Stimulated activated CD8-positive, alpha-beta memory T cell treated with anti-CD3 and anti-CD28 coated beads, Interleukin-12 subunit alpha, Interleukin-12 subunit beta, amount 100 ng/mL, for 24 hours (primary cell): ENCODE results near the gene ARL11.
"Not testable (repeated sequence)": the region's sequence is repeated elsewhere in the genome, so short reads cannot be mapped to it uniquely, and the experiment has no call there.

ENCODE experiments used
- DNase-seq: peaks from one replicate; pipeline ENCODE4 v3.0.0-alpha.2; 2020; ENCODE audit errors: extremely low read depth

The ARL11 gene

DNA sequence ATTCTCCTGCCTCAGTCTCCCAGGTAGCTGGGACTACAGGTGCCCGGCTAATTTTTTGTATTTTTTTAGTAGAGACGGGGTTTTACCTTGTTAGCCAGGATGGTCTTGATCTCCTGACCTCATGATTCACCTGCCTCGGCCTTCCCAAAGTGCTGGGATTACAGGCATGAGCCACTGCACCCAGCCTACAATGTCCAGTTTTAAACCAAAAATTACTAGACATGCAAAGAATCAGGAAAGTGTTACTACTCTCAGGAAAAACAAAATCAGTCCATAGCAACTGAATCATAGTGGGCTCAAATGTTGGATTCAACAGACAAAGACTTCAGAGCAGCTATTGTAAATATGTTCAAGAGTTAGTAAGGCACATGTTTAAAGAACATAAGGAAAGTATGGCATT lies 16.3 kb upstream of the ARL11 start:
- not testable (repeated sequence) for DNase-seq

GRCh38 chr13:49615836-49616675 lies 12.3 kb upstream of the ARL11 start:
- DNase-seq, result no peak

GRCh38 chr13:49616676-49617065 lies 11.6 kb upstream of the ARL11 start:
- no peak for DNase-seq

DNA sequence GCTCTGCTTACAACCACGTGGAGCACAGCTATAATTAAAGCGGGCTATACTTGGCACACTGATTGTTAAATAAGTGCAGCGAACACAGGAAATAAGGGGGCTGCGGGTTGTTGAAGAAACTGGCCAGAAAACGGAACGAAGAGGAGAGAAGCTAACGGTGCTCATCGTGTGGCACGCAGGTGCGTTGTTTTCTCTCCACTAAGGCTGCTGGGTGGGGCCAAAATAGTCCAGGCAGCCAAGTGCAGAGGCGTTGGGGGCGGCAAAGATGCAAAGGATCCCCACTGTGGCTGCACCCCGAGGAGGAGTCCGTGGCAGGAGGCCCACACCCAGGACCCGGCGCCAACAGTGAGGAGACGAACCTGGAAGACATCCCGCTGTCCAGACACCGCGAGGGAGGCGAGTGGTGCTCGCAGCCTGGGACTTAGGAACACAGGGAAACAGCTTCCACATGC lies 8.1 kb upstream of the ARL11 start:
- no peak for DNase-seq

DNA sequence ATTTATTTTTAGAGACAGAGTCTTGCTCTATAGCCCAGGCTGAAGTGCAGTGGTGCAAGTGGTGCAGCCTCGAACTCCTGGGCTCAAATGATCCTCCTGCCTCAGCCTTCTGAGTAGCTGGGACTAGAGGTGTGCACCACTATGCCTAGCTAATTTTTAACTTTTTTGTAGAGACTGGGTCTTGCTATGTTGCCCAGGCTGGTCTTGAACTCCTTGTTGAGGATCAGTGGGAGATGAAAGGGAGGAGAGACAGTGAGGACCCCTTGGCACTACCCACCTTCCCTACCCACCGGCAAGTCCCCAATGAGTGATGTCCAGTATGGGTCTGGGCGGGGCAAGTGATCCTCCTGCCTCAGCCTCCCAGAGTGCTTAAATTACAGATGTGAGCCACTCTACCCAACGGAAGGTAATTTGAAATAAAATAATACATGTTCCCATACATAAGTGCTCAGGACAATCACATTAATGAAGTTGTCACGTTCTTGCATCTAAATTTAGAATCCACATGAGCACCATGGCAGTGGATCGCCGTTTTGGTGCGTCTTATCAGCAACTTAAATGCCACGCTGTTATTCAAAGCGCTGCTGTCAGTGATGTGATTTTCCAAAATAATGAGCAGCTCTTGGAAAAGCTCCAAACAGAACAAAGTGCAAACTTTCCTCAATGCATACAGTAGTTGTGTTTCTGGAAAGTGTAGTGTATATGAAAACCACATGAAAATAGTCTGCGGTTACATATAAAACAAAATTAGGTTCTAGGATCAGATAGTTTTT lies 5.9 kb upstream of the ARL11 start:
- no peak for DNase-seq

- DNase-seq, result no peak
Measured at GRCh38 chr13:49624229-49624628, 4.1 kb upstream of the ARL11 start.

GRCh38 chr13:49625392-49626079 lies 2.8 kb upstream of the ARL11 start:
- no peak for DNase-seq

- DNase-seq, result no peak
Measured at GRCh38 chr13:49629196-49629938, 1.1 kb downstream of the ARL11 start.

- DNase-seq, result no peak
Measured at GRCh38 chr13:49629947-49630346, 1.6 kb downstream of the ARL11 start.

DNA sequence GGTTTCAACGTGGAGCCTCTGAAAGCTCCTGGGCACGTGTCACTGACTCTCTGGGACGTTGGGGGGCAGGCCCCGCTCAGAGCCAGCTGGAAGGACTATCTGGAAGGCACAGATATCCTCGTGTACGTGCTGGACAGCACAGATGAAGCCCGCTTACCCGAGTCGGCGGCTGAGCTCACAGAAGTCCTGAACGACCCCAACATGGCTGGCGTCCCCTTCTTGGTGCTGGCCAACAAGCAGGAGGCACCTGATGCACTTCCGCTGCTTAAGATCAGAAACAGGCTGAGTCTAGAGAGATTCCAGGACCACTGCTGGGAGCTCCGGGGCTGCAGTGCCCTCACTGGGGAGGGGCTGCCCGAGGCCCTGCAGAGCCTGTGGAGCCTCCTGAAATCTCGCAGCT lies 2.3 kb downstream of the ARL11 start:
- DNase-seq, result no peak

DNA sequence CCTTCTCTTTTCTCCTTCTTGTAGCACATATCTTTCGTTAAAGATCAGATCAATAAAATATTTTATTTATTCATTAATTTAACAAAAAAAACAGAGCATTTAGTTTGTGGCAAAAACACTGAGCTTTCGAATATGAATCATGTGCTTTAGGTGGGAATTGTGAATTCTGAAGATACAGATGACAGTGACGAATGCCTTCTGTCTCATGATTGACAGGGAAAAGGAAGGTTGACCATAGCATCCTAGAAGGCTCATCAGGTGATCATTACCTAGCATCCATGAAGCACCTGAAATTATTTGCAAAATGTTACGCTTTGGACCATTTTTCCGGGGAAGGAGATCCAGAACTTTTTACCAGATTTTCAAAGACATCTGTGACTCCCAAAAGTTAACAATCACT lies 3.8 kb downstream of the ARL11 start:
- DNase-seq, result no peak

- DNase-seq, result no peak
Measured at GRCh38 chr13:49633710-49634109, 5.4 kb downstream of the ARL11 start.

DNA sequence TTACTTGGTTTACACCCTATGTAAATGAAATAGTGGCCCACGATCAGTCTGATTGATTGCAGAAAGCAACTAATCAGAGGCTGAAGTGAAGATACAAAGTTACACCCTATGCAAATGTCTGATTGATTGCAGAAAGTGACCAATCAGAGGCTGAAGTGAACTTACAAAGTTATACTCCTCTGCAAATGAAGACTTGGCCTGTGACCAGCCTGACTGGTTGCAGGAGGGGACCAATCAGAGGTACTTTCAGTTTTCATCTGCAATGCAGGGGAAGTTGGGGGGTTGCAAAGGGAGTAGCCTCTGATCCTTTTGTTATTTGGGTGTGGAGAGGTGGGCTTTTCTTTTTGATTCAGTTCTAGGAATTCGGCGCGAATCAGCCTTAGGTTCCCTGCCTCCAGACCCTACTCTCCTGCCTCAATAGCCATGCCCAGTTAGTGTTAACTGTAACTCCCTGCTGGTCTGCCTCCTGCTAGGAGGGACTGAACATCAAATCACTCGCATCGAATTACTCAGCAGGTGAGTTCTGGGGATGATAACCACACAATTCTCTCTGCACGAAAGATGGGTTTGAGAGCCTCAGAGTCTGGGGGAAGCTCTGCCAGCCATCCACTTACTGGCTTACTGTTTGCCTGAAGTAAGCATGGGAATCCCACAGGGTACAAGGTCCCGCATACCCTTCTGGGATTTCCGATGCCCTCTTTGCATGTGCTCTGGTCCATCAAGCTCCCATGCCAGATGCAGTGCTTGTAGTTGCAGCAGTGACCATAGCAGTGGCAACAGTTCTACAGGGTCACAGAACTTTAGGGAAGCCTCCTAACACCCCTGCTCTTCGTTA lies 7.5 kb downstream of the ARL11 start:
- DNase-seq, result no peak

GRCh38 chr13:49636705-49637104 lies 8.4 kb downstream of the ARL11 start:
- DNase-seq, result no peak

- no peak for DNase-seq
Measured at GRCh38 chr13:49638030-49638743, 9.9 kb downstream of the ARL11 start.

DNA sequence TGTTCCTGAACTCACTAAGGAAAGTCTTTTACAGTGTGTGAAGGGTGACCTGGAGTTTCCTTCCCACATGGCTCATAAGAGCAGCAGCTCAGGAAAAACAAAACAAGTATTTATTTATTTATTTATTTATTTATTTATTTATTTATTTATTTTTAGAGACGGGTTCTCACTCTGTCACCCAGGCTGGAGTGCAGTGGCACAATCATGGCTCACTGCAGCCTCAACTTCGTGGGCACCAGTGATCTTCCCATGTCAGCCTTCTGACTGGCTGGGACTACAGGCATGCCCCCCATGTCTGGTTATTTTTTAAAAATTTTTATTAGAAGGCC lies 10.4 kb downstream of the ARL11 start:
- DNase-seq, result no peak

GRCh38 chr13:49641801-49642291 lies 13.5 kb downstream of the ARL11 start:
- no peak for DNase-seq

- no peak for DNase-seq
Measured at GRCh38 chr13:49643035-49643646, 14.8 kb downstream of the ARL11 start.

GRCh38 chr13:49645451-49645850 lies 17.1 kb downstream of the ARL11 start:
- no peak for DNase-seq

DNA sequence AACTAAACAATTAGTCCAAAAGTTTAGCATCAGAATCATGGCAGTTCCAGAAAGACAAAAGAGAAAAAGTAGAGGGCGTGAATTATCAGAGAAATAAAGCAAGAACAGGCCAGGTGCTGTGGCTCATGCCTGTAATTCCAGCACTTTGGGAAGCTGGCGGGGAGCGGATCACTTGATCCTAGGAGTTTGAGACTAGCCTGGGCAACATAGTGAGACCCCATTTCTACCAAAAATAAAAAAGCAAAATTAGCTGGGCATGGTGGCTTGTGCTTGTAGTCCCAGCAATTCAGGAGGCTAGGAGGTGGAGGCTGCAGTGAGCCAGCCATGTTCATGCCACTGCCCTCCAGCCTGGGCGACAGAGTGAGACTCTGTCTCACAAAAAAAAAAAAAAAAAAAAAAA lies 18.4 kb downstream of the ARL11 start:
- no peak for DNase-seq
